ENCODE data around the gene RASGEF1C. TPM values are rescaled to one million over a fixed set of nuclear protein-coding genes. Genes with fewer than 3 reads are reported as not detected.

The RASGEF1C gene
- total and polyA plus RNA-seq, 8 donors, result 0.20 to 6.8 (median 0.86) TPM; not detected in 4

DNA sequence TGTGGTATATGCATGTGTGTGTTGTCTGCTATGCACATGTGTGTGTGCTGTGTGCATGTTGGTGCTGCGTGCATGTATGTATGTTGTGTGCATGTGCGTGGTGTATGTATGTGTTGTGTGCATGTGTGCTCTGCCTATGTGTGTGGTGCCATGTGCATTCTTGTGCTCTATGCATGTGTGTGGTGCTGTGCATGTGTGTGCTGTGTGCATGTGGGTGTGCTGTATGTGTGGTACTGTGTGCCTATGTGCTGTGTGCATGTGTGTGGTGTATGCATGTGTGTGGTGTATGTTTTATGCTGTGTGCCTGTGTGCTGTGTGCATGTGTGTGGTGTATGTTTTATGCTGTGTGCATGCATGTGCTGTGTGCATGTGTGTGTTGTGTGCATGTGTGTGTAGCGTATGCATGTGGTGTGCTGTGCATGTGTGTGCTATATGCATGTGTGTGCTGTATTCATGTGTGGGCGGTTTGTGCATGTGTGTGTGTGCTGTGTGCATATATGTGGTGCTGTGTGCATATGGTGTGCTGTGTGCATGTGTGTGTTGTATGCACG lies 4.7 kb upstream of the RASGEF1C start:
- intact Hi-C loops (cut with DNase I; ENCODE audit: low total_unique reads), result no loop called here
- Histone ChIP-seq H3K27me3 (peaks cover 0 to 37% (median 5%) of the 10 kb centered on the region in 3 donors), H3K36me3 (no peaks in the 10 kb centered on the region), H3K9me3 (peaks cover 20 to 41% (median 38%) of the 10 kb centered on the region in 4 donors), H3K27ac (no peak overlapping the region), H3K4me1 (peaks cover 0 to 4% (median 2%) of the 10 kb centered on the region in 4 donors), H3K4me3 (no peak overlapping the region)
- WGBS, 5 donors, result 83 to 91% (median 86%) methylated on average over 5 of the region's 5 CpGs
- TF ChIP-seq, protein P1, sequence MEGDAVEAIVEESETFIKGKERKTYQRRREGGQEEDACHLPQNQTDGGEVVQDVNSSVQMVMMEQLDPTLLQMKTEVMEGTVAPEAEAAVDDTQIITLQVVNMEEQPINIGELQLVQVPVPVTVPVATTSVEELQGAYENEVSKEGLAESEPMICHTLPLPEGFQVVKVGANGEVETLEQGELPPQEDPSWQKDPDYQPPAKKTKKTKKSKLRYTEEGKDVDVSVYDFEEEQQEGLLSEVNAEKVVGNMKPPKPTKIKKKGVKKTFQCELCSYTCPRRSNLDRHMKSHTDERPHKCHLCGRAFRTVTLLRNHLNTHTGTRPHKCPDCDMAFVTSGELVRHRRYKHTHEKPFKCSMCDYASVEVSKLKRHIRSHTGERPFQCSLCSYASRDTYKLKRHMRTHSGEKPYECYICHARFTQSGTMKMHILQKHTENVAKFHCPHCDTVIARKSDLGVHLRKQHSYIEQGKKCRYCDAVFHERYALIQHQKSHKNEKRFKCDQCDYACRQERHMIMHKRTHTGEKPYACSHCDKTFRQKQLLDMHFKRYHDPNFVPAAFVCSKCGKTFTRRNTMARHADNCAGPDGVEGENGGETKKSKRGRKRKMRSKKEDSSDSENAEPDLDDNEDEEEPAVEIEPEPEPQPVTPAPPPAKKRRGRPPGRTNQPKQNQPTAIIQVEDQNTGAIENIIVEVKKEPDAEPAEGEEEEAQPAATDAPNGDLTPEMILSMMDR (IDR thresholded peaks at IDR 0.05), result no peak
- TF ChIP-seq POLR2AphosphoS5 (IDR thresholded peaks at IDR 0.05), result no peak
- no peak for TF ChIP-seq POLR2A (IDR thresholded peaks at IDR 0.05)
- no peak for TF ChIP-seq EP300 (IDR thresholded peaks at IDR 0.05)
- DNase-seq, result no peak

DNA sequence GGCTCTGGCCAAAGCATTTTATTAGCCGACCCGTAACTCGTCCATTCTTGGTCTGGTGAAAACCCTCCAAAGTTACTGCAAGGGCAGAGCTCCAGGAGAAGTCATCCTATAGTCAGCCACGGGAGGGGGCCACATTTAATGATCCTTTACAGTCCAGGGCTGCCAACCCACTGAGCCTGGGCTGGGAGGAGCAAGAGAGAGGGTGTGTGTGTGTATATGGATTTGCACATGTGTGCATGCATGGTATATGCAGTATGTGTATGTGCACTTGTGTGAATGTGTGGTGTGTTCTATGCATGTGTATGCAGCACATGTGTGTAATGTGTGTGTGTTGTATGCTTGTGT lies 4.2 kb upstream of the RASGEF1C start:
- H3K27ac ChIP-seq, result no peak overlapping the region
- 15 to 36% (median 29%) methylated on average over 4 of the region's 4 CpGs for WGBS, 5 donors
- peaks cover 0 to 42% (median 10%) of the 10 kb centered on the region in 3 donors for H3K27me3 ChIP-seq

GRCh38 chr5:180212363-180213255 lies 3.6 kb upstream of the RASGEF1C start:
- TF ChIP-seq EP300 (IDR thresholded peaks at IDR 0.05) (no peak), POLR2A (IDR thresholded peaks at IDR 0.05) (no peak), POLR2AphosphoS5 (IDR thresholded peaks at IDR 0.05) (no peak)
- TF ChIP-seq, protein P1 (IDR thresholded peaks at IDR 0.05), result no peak
- Histone ChIP-seq H3K4me1 (peaks cover 7 to 15% (median 11%) of the 10 kb centered on the region in 4 donors), H3K27me3 (peaks cover 0 to 48% (median 16%) of the 10 kb centered on the region in 3 donors), H3K36me3 (no peaks in the 10 kb centered on the region), H3K27ac (no peak overlapping the region), H3K9me3 (peaks cover 11 to 30% (median 27%) of the 10 kb centered on the region in 4 donors), H3K4me3 (no peak overlapping the region)
- intact Hi-C loops (cut with DNase I; ENCODE audit: low total_unique reads), result no loop called here
- peak in 1 of 2 donors; percentile 61 for DNase-seq
- 41 to 58% (median 46%) methylated on average over 18 to 19 of the region's 19 CpGs for WGBS, 5 donors

More for the DNA sequence above, 4.2 kb upstream of the RASGEF1C start:
- Histone ChIP-seq H3K4me1 (peaks cover 4 to 9% (median 6%) of the 10 kb centered on the region in 4 donors), H3K36me3 (no peaks in the 10 kb centered on the region), H3K4me3 (no peak overlapping the region), H3K9me3 (peaks cover 15 to 36% (median 33%) of the 10 kb centered on the region in 4 donors)
- DNase-seq, result no peak
- intact Hi-C loops (cut with DNase I; ENCODE audit: low total_unique reads), result no loop called here
- TF ChIP-seq, protein P1 (IDR thresholded peaks at IDR 0.05), result no peak
- TF ChIP-seq POLR2A (IDR thresholded peaks at IDR 0.05), result no peak
- TF ChIP-seq POLR2AphosphoS5 (IDR thresholded peaks at IDR 0.05), result no peak
- TF ChIP-seq EP300 (IDR thresholded peaks at IDR 0.05), result no peak

DNA sequence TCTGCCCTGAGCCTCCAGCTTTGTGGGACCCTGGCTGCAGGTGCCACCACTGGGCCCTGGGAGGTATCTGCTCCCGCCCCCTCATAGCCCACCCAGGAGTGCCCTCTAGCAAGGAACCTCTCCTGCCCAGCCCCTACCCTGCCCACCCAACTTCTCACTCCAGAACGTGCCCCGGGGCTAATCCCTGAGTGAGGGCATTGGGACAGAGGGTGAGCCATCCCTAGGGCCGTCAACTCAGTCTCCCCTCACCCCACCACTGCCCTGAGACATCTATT lies 2.7 kb upstream of the RASGEF1C start:
- H3K27ac ChIP-seq, result no peak overlapping the region
- WGBS, 5 donors, result 17 to 73% (median 73%) methylated on average over 1 to 4 of the region's 4 CpGs
- H3K36me3 ChIP-seq, result no peaks in the 10 kb centered on the region
- peaks cover 7 to 16% (median 11%) of the 10 kb centered on the region in 4 donors for H3K4me1 ChIP-seq
- TF ChIP-seq POLR2AphosphoS5 (IDR thresholded peaks at IDR 0.05), result no peak
- TF ChIP-seq, protein P1 (IDR thresholded peaks at IDR 0.05), result no peak
- no peak for TF ChIP-seq EP300 (IDR thresholded peaks at IDR 0.05)
- no peak for TF ChIP-seq POLR2A (IDR thresholded peaks at IDR 0.05)
- DNase-seq, result no peak
- peaks cover 5 to 21% (median 18%) of the 10 kb centered on the region in 4 donors for H3K9me3 ChIP-seq
- intact Hi-C loops (cut with DNase I; ENCODE audit: low total_unique reads), result no loop called here
- peaks cover 0 to 55% (median 23%) of the 10 kb centered on the region in 3 donors for H3K27me3 ChIP-seq
- no peak overlapping the region for H3K4me3 ChIP-seq
